NB4 (cell line): ENCODE measurements around the gene TMEM229B.

Experiments
- MYC ChIP-seq: IDR thresholded peaks from 2 replicates; pipeline ENCODE4 v1.6.1; 2011; ENCODE audit warnings: low read depth, low read length
- POLR2A ChIP-seq: IDR thresholded peaks from 2 replicates; pipeline ENCODE4 v1.6.1; 2011; ENCODE audit warnings: mild to moderate bottlenecking; ENCODE audit not compliant: insufficient read length; ENCODE audit errors: extremely low read depth
- TF ChIP-seq, protein P1 (sequence below): IDR thresholded peaks from 2 replicates; pipeline ENCODE4 v1.6.1; 2011; ENCODE audit warnings: low read depth, low read length
- TF ChIP-seq, protein P2 (sequence below): IDR thresholded peaks from one replicate; pipeline ENCODE4 v1.5.1; 2012; ENCODE audit warnings: low read depth, low read length

DNA sequence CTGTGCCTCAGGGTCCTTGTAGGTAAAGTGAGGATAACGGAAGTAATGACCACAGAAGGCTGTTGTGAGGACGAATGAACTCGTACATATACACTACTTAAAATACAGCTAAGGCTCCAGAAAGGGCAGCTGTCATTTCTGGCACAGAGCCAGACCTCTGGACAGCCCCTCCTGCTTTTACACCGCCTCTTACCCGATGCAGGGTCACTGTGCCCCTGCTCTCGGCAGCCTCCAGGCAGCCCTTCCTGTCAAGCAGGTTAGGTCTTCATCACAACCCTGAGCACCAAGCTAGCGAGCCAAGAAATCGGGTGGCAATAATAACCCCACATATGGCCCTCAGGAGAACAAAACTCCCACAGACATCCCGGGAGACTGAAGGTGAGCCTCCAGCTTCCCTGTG is 8.5 kb downstream of the TMEM229B start:
- TF ChIP-seq, protein P1, sequence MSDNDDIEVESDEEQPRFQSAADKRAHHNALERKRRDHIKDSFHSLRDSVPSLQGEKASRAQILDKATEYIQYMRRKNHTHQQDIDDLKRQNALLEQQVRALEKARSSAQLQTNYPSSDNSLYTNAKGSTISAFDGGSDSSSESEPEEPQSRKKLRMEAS = no peak
- TF ChIP-seq, protein P2, sequence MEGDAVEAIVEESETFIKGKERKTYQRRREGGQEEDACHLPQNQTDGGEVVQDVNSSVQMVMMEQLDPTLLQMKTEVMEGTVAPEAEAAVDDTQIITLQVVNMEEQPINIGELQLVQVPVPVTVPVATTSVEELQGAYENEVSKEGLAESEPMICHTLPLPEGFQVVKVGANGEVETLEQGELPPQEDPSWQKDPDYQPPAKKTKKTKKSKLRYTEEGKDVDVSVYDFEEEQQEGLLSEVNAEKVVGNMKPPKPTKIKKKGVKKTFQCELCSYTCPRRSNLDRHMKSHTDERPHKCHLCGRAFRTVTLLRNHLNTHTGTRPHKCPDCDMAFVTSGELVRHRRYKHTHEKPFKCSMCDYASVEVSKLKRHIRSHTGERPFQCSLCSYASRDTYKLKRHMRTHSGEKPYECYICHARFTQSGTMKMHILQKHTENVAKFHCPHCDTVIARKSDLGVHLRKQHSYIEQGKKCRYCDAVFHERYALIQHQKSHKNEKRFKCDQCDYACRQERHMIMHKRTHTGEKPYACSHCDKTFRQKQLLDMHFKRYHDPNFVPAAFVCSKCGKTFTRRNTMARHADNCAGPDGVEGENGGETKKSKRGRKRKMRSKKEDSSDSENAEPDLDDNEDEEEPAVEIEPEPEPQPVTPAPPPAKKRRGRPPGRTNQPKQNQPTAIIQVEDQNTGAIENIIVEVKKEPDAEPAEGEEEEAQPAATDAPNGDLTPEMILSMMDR = no peak
- TF ChIP-seq MYC (no peak), POLR2A (no peak)
